Measurements from ENCODE around the gene APOL1. TPM values are rescaled to one million over a fixed set of nuclear protein-coding genes. Genes with fewer than 3 reads are reported as not detected.
"Not testable (repeated sequence)": the region's sequence is repeated elsewhere in the genome, so short reads cannot be mapped to it uniquely, and the experiment has no call there.

Gene APOL1
- total and polyA plus RNA-seq, 9 of the 15 experiments (the other 6 are each of a cell fraction or from before 2014, with no cell fraction given): 2.5 to 9.7 (median 5.6) TPM

DNA sequence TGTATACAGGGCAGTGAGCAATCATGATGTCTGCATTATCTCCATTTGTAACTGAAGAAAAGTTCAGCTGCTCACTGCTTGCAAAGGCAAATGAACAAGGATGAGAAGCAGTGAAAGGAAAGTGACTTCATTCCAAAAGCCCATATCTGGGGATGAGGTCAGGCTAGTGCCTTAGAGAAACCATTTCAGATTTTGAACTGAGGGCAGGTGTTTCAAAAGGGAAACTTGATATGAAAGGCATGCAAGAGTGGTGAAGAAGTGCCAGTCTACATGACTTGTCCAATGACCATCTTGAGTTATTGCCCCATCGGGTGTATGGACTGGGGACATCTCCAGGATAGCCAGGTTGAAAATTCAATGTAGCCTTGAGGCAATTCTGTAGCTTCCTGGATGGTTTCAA is 44.0 kb upstream of the APOL1 start (continued):
- TF ChIP-seq MYBL2 (IDR thresholded peaks at IDR 0.05; ENCODE audit: low read depth) (no peak), MYBL2 (CRISPR knock-in tag; IDR thresholded peaks at IDR 0.05; ENCODE audit: borderline replicate concordance) (no peak), XRCC4 (IDR thresholded peaks at IDR 0.05; ENCODE audit: extremely low read depth, insufficient read depth, insufficient read length) (no peak)

DNA sequence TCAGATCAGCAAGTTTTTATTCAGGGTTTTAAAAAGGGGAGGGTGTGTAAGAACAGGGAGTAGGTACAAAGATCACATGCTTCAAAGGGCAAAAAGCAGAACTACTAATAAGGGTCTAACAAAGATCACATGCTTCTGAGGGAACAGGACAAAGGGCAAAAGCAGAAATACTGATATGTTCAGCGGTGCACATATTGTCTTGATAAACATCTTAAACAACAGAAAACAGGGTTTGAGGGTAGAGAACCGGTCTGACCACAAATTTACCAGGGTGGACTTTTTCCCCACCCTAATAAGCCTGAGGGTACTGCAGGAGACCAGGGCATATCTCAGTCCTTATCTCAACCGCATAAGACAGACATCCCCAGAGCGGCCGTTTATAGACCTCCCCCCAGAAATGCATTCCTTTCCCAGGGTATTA is 43.4 kb upstream of the APOL1 start:
- H3K36me3 ChIP-seq (ENCODE audit: control insufficient read depth, insufficient read depth, low read length); H3K27ac ChIP-seq (ENCODE audit: extremely low read depth, low read depth, low read length); H4K20me1 ChIP-seq (replicated peaks; ENCODE audit: control insufficient read depth, insufficient read depth, low read length); H3K4me1 ChIP-seq (replicated peaks in 1 of 2; ENCODE audit: control insufficient read depth in 2 of 2, insufficient read depth in 2 of 2, low read length in 2 of 2); H2AFZ ChIP-seq (ENCODE audit: low read depth, low read length); H3K79me2 ChIP-seq (ENCODE audit: control insufficient read depth, insufficient read depth, low read length); BruUV-seq (replicated peaks); H3K9me3 ChIP-seq (replicated peaks; ENCODE audit: control insufficient read depth, insufficient read depth, low read depth, low read length); FAIRE-seq; CTCF ChIA-PET (ENCODE audit: low intra/inter-chr PET ratio); H3K9me1 ChIP-seq (ENCODE audit: control insufficient read depth, insufficient read depth, low read length); in situ Hi-C loops (cut with MboI); H3K27me3 ChIP-seq (ENCODE audit: control insufficient read depth in 2 of 2, insufficient read depth in 2 of 2, low read length in 2 of 2); intact Hi-C loops (cut with micrococcal nuclease); POLR2A ChIA-PET; H3K4me2 ChIP-seq (ENCODE audit: insufficient read depth, low read length); H3K9ac ChIP-seq (ENCODE audit: insufficient read depth in 1 of 2, low read depth in 2 of 2, low read length in 2 of 2); ATAC-seq; H3K4me3 ChIP-seq; DNase-seq (ENCODE audit: extremely low read depth in 1 of 4, low spot score in 3 of 4): not testable (repeated sequence)
- WGBS (ENCODE audit: insufficient coverage, low coverage, missing lambda C conversion rate): 52% methylated on average over 4 of the region's 5 CpGs
- TF ChIP-seq TRIM28 (IDR thresholded peaks at IDR 0.05) (peak; percentile 54; the same call in 1 of the 2 replicates), TRIM24 (IDR thresholded peaks at IDR 0.05) (0 out of 4 replicates have a peak, but pooled peaks of 1 of the 2 experiments have one; percentile 33), CBX3 (IDR thresholded peaks at IDR 0.05; ENCODE audit: borderline replicate concordance in 1 of 2, low read length in 2 of 2) (peak in 1 of 2 experiments; percentile 32; a peak in 1 of 3 replicates)
- TF ChIP-seq, protein P1, sequence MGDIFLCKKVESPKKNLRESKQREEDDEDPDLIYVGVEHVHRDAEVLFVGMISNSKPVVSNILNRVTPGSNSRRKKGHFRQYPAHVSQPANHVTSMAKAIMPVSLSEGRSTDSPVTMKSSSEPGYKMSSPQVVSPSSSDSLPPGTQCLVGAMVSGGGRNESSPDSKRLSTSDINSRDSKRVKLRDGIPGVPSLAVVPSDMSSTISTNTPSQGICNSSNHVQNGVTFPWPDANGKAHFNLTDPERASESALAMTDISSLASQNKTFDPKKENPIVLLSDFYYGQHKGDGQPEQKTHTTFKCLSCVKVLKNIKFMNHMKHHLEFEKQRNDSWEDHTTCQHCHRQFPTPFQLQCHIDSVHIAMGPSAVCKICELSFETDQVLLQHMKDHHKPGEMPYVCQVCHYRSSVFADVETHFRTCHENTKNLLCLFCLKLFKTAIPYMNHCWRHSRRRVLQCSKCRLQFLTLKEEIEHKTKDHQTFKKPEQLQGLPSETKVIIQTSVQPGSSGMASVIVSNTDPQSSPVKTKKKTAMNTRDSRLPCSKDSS (IDR thresholded peaks at IDR 0.05; ENCODE audit: low read depth, partially characterized antibody): peak; percentile 29

Data from K562 (cell line).